HEK293T (cell line): Measurements from ENCODE around the gene PAN2.

ENCODE experiments used
- CTCF ChIA-PET: fragments of 350-600 bp; formaldehyde crosslinking; extraction: SDS; loops from one replicate; lab custom pipeline; 2021; ENCODE audit warnings: antibody characterized with exemption, inconsistent platforms; lab: Yijun Ruan, JAX
- POLR2A ChIA-PET: fragments of 350-600 bp; formaldehyde crosslinking; extraction: SDS; loops from one replicate; lab custom pipeline; 2020; ENCODE audit warnings: antibody characterized with exemption, inconsistent platforms; lab: Yijun Ruan, JAX
- DNase-seq: peaks from one replicate; pipeline ENCODE4 v3.0.0; 2012; ENCODE audit warnings: mixed read lengths; ENCODE audit errors: extremely low spot score
- ARNT ChIP-seq: fragments of 450-650 bp; IDR thresholded peaks from 2 replicates; pipeline ENCODE4 v1.6.1; 2017; ENCODE audit warnings: mild to moderate bottlenecking
- BHLHE40 ChIP-seq: fragments of 450-650 bp; IDR thresholded peaks from 2 replicates; pipeline ENCODE4 v1.6.1; 2016; ENCODE audit warnings: mild to moderate bottlenecking, moderate library complexity, borderline replicate concordance
- CTBP1 ChIP-seq: fragments of 450-650 bp; IDR thresholded peaks from 2 replicates; pipeline ENCODE4 v1.6.1; 2016; ENCODE audit warnings: borderline replicate concordance
- ELF4 ChIP-seq: fragments of 450-650 bp; IDR thresholded peaks from 2 replicates; pipeline ENCODE4 v1.6.1; 2017; ENCODE audit warnings: antibody characterized with exemption
- FOXA1 ChIP-seq: fragments of 450-650 bp; IDR thresholded peaks from 2 replicates; pipeline ENCODE4 v1.6.1; 2016; ENCODE audit warnings: mild to moderate bottlenecking
- FOXK2 ChIP-seq: fragments of 450-650 bp; IDR thresholded peaks from 2 replicates; pipeline ENCODE4 v1.6.1; 2016; ENCODE audit warnings: mild to moderate bottlenecking
- FOXM1 ChIP-seq: fragments of 450-650 bp; IDR thresholded peaks from 2 replicates; pipeline ENCODE4 v1.6.1; 2017; ENCODE audit warnings: mild to moderate bottlenecking, borderline replicate concordance
- HDGF ChIP-seq: fragments of 450-650 bp; IDR thresholded peaks from 2 replicates; pipeline ENCODE4 v1.6.1; 2017; ENCODE audit warnings: antibody characterized with exemption, borderline replicate concordance
- L3MBTL2 ChIP-seq: fragments of 450-650 bp; conservative IDR thresholded peaks from 2 replicates; pipeline ENCODE4 v1.6.1; 2016; ENCODE audit warnings: mild to moderate bottlenecking
- LEF1 ChIP-seq: fragments of 450-650 bp; IDR thresholded peaks from 2 replicates; pipeline ENCODE4 v1.6.1; 2017; ENCODE audit warnings: mild to moderate bottlenecking, borderline replicate concordance
- NFRKB ChIP-seq: fragments of 450-650 bp; IDR thresholded peaks from 2 replicates; pipeline ENCODE4 v1.6.1; 2016; ENCODE audit warnings: mild to moderate bottlenecking, moderate library complexity
- SP1 ChIP-seq: fragments of 450-650 bp; IDR thresholded peaks from 2 replicates; pipeline ENCODE4 v1.6.1; 2017
- SUZ12 ChIP-seq: fragments of 450-650 bp; IDR thresholded peaks from 2 replicates; pipeline ENCODE4 v1.6.1; 2016; ENCODE audit warnings: mild to moderate bottlenecking
- TARDBP ChIP-seq: fragments of 450-650 bp; IDR thresholded peaks from 2 replicates; pipeline ENCODE4 v1.6.1; 2016
- ZNF384 ChIP-seq: fragments of 450-650 bp; IDR thresholded peaks from 2 replicates; pipeline ENCODE4 v1.6.1; 2016
- TF ChIP-seq, protein P1 (sequence below): fragments of 450-650 bp; IDR thresholded peaks from 2 replicates; pipeline ENCODE4 v1.6.1; 2016

The PAN2 gene, protein sequence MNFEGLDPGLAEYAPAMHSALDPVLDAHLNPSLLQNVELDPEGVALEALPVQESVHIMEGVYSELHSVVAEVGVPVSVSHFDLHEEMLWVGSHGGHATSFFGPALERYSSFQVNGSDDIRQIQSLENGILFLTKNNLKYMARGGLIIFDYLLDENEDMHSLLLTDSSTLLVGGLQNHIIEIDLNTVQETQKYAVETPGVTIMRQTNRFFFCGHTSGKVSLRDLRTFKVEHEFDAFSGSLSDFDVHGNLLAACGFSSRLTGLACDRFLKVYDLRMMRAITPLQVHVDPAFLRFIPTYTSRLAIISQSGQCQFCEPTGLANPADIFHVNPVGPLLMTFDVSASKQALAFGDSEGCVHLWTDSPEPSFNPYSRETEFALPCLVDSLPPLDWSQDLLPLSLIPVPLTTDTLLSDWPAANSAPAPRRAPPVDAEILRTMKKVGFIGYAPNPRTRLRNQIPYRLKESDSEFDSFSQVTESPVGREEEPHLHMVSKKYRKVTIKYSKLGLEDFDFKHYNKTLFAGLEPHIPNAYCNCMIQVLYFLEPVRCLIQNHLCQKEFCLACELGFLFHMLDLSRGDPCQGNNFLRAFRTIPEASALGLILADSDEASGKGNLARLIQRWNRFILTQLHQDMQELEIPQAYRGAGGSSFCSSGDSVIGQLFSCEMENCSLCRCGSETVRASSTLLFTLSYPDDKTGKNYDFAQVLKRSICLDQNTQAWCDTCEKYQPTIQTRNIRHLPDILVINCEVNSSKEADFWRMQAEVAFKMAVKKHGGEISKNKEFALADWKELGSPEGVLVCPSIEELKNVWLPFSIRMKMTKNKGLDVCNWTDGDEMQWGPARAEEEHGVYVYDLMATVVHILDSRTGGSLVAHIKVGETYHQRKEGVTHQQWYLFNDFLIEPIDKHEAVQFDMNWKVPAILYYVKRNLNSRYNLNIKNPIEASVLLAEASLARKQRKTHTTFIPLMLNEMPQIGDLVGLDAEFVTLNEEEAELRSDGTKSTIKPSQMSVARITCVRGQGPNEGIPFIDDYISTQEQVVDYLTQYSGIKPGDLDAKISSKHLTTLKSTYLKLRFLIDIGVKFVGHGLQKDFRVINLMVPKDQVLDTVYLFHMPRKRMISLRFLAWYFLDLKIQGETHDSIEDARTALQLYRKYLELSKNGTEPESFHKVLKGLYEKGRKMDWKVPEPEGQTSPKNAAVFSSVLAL

DNA sequence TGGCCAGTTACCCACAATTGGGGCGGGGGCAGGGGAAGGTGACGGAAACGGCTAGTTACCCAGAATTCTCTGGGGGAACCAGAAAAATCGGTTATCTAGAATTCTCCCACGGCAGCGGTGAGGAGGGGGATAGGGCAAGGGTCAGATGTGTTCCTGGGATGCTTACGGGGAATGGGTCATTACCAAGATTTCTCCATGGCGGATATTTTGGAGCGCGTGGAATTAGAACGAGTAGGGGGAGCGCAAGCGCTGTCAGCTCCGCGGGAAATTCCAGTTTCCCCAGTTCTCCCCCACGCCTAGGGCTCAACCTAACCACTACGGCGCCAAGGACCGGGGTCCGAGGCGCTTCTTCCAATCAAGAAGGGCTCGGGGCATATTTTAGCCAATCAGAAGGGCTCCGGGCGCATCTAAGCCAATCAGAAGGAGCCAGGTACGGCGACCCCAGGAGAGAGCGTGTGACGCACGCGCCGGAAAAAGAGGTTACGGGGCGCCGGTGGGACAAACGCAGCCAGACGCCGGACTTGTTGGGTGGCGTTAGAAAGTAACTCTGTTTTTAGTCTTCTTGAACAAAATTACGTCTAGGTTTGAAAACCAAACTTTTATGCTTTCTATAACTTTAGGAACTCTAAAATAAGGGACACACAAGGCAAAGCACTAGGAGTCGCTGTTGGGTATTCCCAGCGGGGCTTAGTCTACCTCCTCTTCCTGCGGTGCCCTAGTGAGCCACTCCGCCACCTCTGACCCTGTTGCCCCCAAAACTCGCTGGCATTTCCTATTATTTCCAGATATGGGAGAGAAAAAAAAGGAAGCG is at the start of gene PAN2:
TSS of gene PAN2 (minus strand) at position 322 of the 811 bp plus-strand sequence. CDS start 906 bp downstream, outside the sequence.
- POLR2A ChIA-PET = interaction anchor here (0.7 to 4.1 kb wide), 25 partner anchors 10 to 145 kb away, joined by 3 to 38 read pairs (median 4); partner anchors contain the start of genes CNPY2, MIP, RNF41 and SPRYD4
- TF ChIP-seq CTBP1 = no peak
- peak; percentile 71 for TF ChIP-seq ARNT
- no peak for TF ChIP-seq FOXK2
- TF ChIP-seq L3MBTL2 = peak; percentile 89
- TF ChIP-seq SP1 = no peak
- CTCF ChIA-PET = interaction anchor here (1.4 to 1.8 kb wide), 2 partner anchors 130 to 144 kb away, joined by 4 read pairs; partner anchors contain the start of gene SMARCC2
- peak; percentile 95 for DNase-seq

DNA sequence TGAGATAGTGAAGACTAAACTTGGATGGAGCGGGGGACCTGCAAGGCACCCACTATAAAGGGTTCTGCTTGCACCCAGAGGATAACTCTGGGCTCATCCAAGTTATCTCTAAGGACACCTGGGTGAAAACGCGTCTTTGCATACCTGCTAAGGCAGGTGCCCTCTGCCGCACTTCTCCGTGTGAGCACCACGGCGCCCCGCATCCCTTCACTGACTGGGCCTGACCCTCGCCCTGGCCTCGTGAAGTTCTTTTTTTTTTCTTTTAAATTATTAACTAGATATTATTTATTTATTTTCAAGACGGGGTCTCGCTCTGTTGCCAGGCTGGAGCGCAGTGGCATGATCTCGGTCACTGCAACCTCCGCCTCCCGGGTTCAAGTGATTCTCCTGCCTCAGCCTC is 48.8 kb upstream of the PAN2 start:
- ChIA-PET POLR2A (interaction anchor here (1.1 to 1.5 kb wide), 5 partner anchors 22 to 66 kb away, joined by 3 to 6 read pairs (median 4); partner anchors contain the start of genes PAN2, STAT2 and TIMELESS), CTCF (no interaction called here)
- DNase-seq = no peak
- TF ChIP-seq ARNT (no peak), L3MBTL2 (no peak), CTBP1 (no peak), FOXA1 (no peak), FOXM1 (no peak), SP1 (no peak), BHLHE40 (no peak), TARDBP (no peak), NFRKB (no peak), FOXK2 (no peak), SUZ12 (no peak), HDGF (no peak), LEF1 (no peak), ELF4 (no peak), ZNF384 (no peak)
- TF ChIP-seq, protein P1, sequence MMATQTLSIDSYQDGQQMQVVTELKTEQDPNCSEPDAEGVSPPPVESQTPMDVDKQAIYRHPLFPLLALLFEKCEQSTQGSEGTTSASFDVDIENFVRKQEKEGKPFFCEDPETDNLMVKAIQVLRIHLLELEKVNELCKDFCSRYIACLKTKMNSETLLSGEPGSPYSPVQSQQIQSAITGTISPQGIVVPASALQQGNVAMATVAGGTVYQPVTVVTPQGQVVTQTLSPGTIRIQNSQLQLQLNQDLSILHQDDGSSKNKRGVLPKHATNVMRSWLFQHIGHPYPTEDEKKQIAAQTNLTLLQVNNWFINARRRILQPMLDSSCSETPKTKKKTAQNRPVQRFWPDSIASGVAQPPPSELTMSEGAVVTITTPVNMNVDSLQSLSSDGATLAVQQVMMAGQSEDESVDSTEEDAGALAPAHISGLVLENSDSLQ = no peak

DNA sequence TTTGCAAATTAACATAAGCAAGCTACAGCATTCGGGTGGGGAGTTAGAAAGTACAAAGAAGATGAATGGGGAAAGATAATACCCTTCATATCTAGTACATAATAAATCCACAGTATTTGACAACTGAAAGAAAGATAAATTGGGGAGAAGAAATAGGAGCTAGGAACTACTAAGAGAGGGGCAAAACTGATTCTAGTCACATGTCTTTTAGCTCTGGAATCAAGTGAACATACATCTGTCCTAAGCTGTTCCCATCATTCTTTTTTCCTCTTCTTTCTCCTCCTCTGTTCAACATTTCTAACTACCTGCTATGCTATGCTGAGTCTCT is 44.2 kb upstream of the PAN2 start:
- no peak for DNase-seq
- CTCF ChIA-PET = interaction anchor here (1.0 to 1.3 kb wide), 2 partner anchors 10 to 19 kb away, joined by 3 read pairs; no protein-coding TSS in a partner anchor
- TF ChIP-seq ZNF384 (no peak), LEF1 (no peak), ELF4 (no peak), CTBP1 (no peak), FOXA1 (no peak), HDGF (no peak), TARDBP (no peak), NFRKB (no peak), FOXK2 (no peak), ARNT (no peak), SUZ12 (no peak), BHLHE40 (no peak), SP1 (no peak), FOXM1 (no peak), L3MBTL2 (no peak)
- TF ChIP-seq, protein P1 = no peak
- POLR2A ChIA-PET = interaction anchor here (0.7 to 3.5 kb wide), 3 partner anchors 17 to 72 kb away, joined by 3 to 13 read pairs (median 5); partner anchors contain the start of genes STAT2 and TIMELESS

DNA sequence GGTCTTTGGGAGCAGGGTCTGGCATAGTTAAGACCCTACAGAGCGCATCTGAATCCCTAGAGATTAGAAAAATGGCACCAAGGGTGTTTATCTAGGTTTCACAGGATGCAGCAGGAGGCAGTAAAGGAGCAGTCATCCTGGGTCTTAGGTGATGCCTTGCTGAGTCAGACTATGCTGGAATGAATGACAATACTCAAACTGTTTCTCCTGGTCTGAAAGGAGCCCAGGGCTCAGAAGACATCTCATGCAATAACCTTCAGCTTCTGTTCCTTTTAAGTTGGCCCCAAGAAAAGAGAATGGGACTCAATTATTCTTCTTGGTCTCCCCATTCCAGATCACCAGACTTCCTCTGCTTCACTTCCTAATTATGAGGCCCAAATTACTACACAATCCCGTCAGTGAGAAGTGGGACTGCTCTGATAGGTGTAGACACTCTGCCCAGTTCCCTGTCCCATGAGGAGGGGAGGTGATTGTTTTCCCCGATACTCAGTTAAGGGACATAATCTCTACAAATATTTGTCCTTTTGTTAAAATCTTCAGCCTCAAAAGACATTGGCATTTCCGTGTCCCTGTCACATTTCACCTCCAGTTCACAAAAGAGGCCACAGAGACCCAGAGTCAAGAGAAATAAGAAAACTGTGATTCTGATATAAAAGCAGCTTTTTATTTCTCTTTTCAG is 43.6 kb upstream of the PAN2 start:
- ChIA-PET POLR2A (interaction anchor here (0.7 to 3.5 kb wide), 3 partner anchors 17 to 72 kb away, joined by 3 to 13 read pairs (median 5); partner anchors contain the start of genes STAT2 and TIMELESS), CTCF (interaction anchor here (1.0 to 1.3 kb wide), 2 partner anchors 10 to 18 kb away, joined by 3 read pairs; no protein-coding TSS in a partner anchor)
- no peak for DNase-seq
- TF ChIP-seq FOXK2 (no peak), CTBP1 (no peak), TARDBP (no peak), NFRKB (no peak), BHLHE40 (no peak), SUZ12 (no peak), FOXM1 (no peak), L3MBTL2 (no peak), ELF4 (no peak), SP1 (no peak), ZNF384 (no peak), HDGF (no peak), FOXA1 (no peak)
- TF ChIP-seq, protein P1 = no peak
